GM21786 (cell line): ENCODE results near the gene ZNF273.
"Not testable (repeated sequence)": the region's sequence is repeated elsewhere in the genome, so short reads cannot be mapped to it uniquely, and the experiment has no call there.

Source experiments
- ATAC-seq: cut with Tn5 transposase; IDR thresholded peaks from one replicate; pipeline ENCODE4 v1.9.1; 2021; ENCODE audit not compliant: unreplicated experiment

ZNF273 gene

DNA sequence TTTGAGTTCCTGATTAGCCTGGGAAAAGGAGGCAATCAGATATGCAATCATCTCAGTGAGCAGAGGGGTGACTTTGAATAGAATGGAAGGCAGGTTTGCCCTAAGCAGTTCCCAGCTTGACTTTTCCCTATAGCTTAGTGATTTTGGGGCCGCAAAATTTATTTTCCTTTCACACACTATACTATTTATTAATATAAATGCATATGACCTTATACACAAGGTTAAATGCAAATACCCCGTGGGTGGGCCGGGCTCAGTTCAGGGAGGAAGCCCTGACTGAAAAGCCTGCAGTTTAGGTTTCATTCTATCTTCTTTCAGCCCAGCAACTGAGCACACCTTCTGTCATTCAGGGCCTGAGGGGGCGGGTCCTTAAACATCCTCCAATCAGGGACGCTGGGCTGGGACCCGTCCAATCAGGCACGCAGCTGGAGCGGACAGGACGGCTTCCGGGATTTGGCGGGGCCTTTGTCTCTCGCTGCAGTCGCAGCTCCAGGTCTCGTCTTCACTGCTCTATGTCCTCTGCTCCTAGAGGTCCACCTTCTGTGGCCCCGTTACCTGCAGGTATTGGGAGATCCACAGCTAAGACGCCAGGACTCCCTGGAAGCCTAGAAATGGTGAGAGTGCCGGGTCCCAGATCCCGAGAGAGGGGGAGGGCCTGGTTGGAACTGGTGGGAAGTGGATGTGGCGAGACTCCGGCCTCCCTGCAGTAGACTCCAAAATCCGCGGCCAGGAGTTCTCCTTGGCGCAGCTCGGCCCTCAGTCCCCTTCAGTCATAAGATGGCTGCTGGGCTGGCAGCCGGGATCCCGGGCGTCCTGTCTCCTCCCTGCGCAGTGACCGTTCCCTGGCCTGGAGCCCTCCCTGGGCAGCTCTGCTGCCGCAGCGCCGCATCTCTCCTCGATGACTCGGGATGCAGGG lies at the start of gene ZNF273:
Gene ZNF273 (plus strand): TSS at position 468 of the 916 bp plus-strand sequence. CDS start 45 bp downstream, at position 513.
- ATAC-seq = peak; percentile 99

- ATAC-seq = no peak
Observed at GRCh38 chr7:64853679-64854078, 49.4 kb upstream of the ZNF273 start.

DNA sequence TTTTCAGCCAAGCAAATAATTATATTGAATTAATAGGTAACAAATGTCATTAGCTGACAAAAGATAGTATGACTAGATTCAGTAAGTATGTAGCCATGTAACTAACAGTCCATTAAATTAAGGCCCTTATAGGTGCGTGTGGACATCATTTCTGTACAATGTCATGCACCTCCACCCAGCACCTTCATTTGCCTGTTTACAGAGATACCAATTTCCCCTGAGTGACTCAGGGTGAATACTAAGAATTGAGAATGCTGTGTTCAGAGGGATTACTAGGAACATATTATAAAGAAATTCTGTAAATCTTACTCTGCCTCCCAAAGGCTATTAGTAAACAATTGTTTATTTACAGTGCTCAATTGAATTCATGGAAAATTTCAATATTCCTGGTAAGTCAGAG lies 48.1 kb upstream of the ZNF273 start:
- ATAC-seq = no peak

DNA sequence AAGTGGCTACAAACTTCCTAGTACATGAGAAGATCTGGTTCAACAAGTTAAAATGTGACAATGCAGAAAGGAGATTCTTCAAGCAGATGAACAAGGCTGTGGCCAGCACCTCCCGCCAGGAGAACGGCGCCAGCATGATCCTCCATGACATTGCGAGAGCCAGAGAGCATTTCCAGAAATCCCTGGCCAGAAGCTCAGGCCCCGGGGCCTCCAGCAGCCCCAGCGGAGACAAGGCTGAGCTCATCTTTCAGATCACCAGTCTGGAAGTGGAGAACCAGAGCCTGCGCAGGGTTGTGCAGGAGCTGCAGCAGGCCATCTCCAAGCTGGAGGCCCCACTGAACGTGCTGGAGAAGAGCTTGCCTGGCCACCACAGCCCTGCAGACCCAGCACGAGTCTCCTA lies 40.1 kb upstream of the ZNF273 start:
- no peak for ATAC-seq

DNA sequence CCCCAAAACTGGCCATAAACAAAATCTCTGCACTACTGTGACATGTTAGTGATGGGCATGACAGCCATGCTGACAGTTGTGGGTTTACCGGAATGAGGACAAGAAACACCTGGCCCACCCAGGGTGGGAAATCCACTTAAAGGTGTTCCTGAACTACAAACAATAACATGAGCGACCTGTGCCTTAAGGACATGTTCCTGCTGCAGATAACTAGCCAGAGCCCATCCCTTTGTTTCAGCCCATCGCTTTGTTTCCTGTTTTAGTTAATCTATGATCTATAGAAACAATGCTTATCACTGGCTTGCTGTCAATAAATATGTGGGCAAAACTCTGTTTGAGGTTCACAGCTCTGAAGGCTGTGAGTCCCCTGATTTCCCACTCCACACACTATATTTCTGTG lies 39.5 kb upstream of the ZNF273 start:
- ATAC-seq = not testable (repeated sequence)

- ATAC-seq = no peak
Observed at GRCh38 chr7:64863969-64864368, 39.1 kb upstream of the ZNF273 start.

DNA sequence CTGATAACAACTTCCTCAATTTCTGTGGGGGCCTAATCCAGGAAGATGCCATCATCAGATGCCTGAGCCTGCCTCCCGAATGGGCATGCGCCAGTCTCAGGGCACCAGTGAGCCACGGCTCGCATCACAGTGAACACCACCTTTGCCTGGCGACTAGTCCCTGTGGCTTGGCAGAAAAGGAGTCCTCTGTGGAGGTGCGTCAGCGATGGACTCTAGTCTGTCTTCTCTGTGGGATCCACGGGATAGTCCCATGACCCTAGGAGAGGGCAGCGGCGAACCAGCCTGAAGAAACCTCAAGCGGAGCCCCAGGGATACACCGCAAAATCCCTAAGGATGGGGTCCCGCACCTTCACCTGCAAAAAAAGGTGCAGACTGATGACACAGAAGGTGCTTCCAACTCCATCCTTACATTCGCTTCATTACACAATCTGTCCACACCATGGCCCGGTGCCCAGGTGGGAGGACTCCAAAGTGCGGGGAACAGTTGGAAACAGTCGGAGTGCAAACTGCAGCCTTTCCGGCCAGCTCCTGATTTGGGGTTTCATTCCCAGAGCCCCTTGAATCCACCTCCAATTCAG lies 35.1 kb upstream of the ZNF273 start:
- ATAC-seq = no peak

DNA sequence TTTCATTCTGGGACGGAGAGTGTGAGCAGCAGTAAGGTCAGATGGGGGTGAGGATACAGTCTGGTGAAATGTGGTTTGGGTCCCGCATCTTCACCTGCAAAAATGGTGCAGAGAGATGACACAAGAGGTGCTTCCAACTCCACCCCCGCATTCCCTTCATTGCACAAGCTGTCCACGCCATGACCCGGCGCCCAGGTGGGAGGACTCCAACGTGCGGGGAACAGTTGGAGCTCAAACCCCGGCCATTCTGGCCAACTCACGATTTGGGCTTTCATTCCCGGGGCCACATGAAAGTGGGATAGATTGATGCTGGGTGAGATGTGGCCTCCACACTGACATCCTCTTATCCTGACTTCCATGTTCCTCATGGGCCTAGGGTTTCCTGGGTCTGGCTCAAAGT lies 34.6 kb upstream of the ZNF273 start:
- ATAC-seq = no peak

DNA sequence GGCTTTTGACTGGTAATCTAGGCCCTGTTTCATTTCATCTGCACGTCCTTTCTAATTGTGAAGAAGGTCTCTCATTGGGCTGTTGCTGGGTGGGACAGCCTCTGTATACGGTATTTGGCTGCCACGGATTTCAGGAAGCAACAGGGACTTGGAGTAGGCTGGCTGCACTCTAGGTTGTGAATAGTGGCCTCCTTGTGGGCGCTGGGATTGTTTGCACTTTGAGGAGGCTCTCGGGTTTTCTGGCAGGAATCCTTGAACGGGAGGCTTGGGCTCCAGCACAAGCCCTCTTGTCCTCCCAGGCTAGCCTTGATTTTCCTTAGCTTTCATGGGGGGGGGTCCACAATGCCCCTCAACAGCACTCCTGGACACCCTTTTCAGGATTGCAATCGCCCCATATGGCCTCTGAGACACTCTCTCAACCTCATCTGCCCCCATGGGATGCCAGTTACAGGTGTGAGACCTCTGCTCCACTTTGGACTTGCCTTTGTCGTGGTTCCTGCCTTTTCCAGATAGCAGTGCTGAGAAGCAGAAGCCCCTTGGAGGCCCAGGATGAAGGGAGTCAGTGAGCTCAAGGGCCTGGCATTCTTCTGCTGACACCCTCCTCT lies 33.9 kb upstream of the ZNF273 start:
- no peak for ATAC-seq

- no peak for ATAC-seq
Observed at GRCh38 chr7:64869912-64870562, 33.0 kb upstream of the ZNF273 start.

DNA sequence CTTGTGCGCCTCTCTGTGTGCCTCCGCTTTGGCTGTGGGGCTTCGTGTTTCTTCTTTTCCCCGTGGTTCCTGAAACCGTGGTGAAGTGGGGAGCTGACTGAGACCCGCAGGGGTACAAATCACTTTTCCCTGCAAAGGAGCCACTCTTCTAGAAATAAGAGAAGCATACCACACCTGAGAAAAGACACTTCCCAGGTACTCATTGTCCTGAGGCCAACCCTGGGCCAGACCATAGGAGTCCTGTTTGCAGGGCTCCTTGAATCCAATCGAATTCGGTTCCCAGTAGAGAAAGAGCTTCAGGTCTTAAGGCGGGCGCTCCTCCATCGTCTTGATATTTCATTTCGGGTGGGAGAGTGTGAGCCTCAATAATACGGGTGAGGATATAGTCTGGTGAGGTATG lies 32.4 kb upstream of the ZNF273 start:
- no peak for ATAC-seq

- no peak for ATAC-seq
Observed at GRCh38 chr7:64871761-64872160, 31.3 kb upstream of the ZNF273 start.

- ATAC-seq = no peak
Observed at GRCh38 chr7:64872351-64873154, 30.5 kb upstream of the ZNF273 start.

DNA sequence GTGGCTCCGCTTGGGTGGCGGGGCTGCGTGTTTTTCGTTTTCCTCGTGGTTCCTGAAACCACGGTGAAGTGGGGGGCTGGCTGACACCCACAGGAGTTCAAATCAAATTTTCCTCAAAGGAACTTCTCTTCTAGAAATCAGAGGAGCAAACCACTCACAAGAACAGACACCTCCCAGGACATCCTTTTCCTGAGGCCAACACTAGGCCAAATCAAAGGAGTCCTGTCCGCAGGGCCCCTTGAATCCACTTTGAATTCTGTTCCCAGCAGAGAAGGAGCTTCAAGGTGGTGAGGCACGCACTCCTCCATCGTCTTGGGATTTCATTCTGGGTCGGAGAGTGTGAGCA lies 29.9 kb upstream of the ZNF273 start:
- no peak for ATAC-seq

GRCh38 chr7:64873517-64873916 lies 29.6 kb upstream of the ZNF273 start:
- no peak for ATAC-seq

DNA sequence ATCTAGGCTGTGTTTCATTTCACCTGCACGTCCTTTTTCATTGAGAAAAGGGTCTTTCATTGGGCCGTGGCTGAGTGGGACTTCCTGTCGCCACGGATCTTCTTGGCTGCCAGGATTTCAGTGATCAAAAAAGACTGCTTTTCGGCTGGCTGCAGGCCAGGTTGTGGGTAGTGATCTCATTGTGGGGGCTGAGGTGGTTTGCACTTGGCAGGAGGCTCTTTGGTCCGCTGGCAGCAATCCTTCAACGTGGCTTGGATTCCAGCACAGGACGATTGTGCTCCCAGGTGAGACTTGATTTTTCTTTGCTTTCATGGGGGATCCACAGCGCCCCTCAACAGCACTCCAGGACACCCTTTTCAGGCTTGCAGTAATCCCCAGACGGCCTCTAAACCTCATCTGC lies 29.0 kb upstream of the ZNF273 start:
- ATAC-seq = no peak

DNA sequence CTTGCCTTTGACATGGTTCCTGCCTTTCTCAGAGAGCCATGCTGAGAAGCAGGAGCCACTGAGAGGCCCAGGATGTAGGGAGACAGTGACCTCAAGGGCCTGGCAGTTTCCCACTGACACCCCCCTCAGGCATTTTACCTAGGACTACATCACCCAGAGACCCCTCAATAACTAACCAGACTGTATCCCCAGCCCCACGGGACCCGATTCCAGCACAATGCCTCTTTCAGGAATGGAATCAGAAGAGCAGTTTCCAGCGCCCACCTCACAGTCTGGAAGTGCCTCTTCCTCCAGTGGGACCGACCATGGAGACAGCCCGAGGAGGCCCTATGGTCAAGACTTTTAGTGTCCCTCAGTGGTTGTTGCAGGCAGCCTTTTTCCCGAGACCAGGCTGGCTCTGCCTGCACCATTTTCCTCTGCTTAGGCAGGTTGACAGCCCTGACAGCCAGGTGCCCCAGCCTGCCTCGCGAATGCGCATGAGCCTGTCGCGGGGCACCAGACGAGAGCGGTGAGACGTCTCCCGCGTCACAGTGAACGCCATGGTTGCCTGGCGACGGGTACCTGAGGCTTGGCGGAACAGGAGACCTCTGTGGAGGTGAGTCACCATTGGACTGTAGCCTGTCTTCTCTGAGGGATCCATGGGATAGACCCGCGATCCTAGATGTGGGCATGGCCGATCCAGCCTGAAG lies 28.4 kb upstream of the ZNF273 start:
- no peak for ATAC-seq

DNA sequence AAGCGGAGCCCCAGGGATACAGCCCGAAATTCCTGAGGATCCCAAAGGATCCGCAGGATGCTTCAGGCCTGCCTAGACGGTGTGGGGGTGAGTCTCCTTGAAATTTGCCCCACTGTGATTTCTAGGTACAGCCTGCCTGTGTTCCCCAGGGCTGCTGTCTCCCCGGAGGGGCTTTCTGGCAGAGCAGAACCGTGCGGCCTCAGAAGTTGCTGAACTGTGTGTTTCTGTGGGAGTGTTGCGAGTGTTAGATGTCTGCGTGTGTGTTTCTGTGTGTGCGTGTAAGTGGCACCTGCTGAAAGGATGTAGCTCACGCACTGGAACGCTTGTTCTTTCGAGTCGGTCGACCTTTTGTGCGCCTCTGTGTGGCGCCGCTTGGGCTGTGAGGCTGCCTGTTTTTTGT lies 27.8 kb upstream of the ZNF273 start:
- no peak for ATAC-seq

GRCh38 chr7:64875658-64876406 lies 27.2 kb upstream of the ZNF273 start:
- ATAC-seq = no peak
